HepG2 (cell line): ENCODE data around the gene CAST. TPM values are rescaled to one million over a fixed set of nuclear protein-coding genes. Genes with fewer than 3 reads are reported as not detected.

Source experiments
- AGO2 ChIP-seq: fragments of 200-400 bp; formaldehyde crosslinking; optimal IDR thresholded peaks from 2 replicates; pipeline ENCODE3; 2017; ENCODE audit warnings: mild to moderate bottlenecking, low read depth, low read length, moderate library complexity
- ASH2L ChIP-seq: fragments of 300-600, 200-600 bp; sonication (generic); IDR thresholded peaks from 2 replicates; pipeline ENCODE4 v1.7.0; 2017; ENCODE audit warnings: low read depth, mild to moderate bottlenecking, moderate library complexity, mixed read lengths, low read length; ENCODE audit not compliant: insufficient read length
- CBX5 ChIP-seq: sonication (generic); formaldehyde crosslinking; IDR thresholded peaks from 2 replicates; pipeline ENCODE4 v1.4.0; 2020; ENCODE audit warnings: missing genetic modification reagents, borderline replicate concordance
- ELF3 ChIP-seq: IDR thresholded peaks from 2 replicates; pipeline ENCODE4 v1.6.1; 2016; ENCODE audit warnings: missing genetic modification reagents, missing compliant biosample characterization
- FOXA3 ChIP-seq: IDR thresholded peaks from 2 replicates; pipeline ENCODE4 v1.6.1; 2016; ENCODE audit warnings: missing genetic modification reagents, missing compliant biosample characterization
- HBP1 ChIP-seq: IDR thresholded peaks from 2 replicates; pipeline ENCODE4 v1.6.1; 2016; ENCODE audit warnings: low read depth, control low read depth
- IRF1 ChIP-seq: sonication (generic); formaldehyde crosslinking; IDR thresholded peaks from 2 replicates; pipeline ENCODE4 v1.4.0; 2020; ENCODE audit warnings: low read depth, mild to moderate bottlenecking, missing genetic modification reagents
- KDM2A ChIP-seq: sonication (generic); formaldehyde crosslinking; IDR thresholded peaks from 2 replicates; pipeline ENCODE4 v1.4.0; 2020; ENCODE audit warnings: low read depth, missing genetic modification reagents, borderline replicate concordance
- NONO ChIP-seq, 2 experiments: fragments of 450-650 bp in 1 of 2; sonication (generic) in 1 of 2; formaldehyde crosslinking in 1 of 2; IDR thresholded peaks in 1 of 2; conservative IDR thresholded peaks in 1 of 2; 2 replicates each; pipeline versions ENCODE4 v1.6.1 to v1.8.0; 2017 to 2022; ENCODE audit warnings: mild to moderate bottlenecking in 1 of 2, missing genetic modification reagents in 1 of 2, moderate library complexity in 1 of 2
- PHF20 ChIP-seq: sonication (generic); formaldehyde crosslinking; IDR thresholded peaks from 2 replicates; pipeline ENCODE4 v1.5.0; 2020; ENCODE audit warnings: mild to moderate bottlenecking, missing genetic modification reagents
- RBM39 ChIP-seq: fragments of 200-400 bp; formaldehyde crosslinking; IDR thresholded peaks from one replicate; pipeline ENCODE4 v1.6.1; 2018; ENCODE audit warnings: antibody characterized with exemption, mild to moderate bottlenecking, low read depth, low read length; ENCODE audit not compliant: poor library complexity, severe bottlenecking
- TAF1 ChIP-seq: sonication (generic); formaldehyde crosslinking; IDR thresholded peaks from 2 replicates; pipeline ENCODE4 v1.4.0; 2020; ENCODE audit warnings: missing genetic modification reagents
- TBX3 ChIP-seq: fragments of 450-650 bp; IDR thresholded peaks from 2 replicates; pipeline ENCODE4 v1.6.1; 2017; ENCODE audit warnings: antibody characterized with exemption, mild to moderate bottlenecking, inconsistent platforms, borderline replicate concordance
- TEAD3 ChIP-seq: optimal IDR thresholded peaks from 2 replicates; pipeline ENCODE3; 2016; ENCODE audit warnings: borderline replicate concordance
- THAP11 ChIP-seq: IDR thresholded peaks from 2 replicates; pipeline ENCODE4 v1.6.1; 2016; ENCODE audit warnings: missing biosample characterization, missing genetic modification reagents
- ZNF260 ChIP-seq: sonication (generic); formaldehyde crosslinking; IDR thresholded peaks from 2 replicates; pipeline ENCODE4 v1.4.0; 2020; ENCODE audit warnings: missing genetic modification reagents, low read depth, mild to moderate bottlenecking, borderline replicate concordance
- ZNF317 ChIP-seq: sonication (generic); formaldehyde crosslinking; IDR thresholded peaks from 2 replicates; pipeline ENCODE4 v1.5.0; 2020; ENCODE audit warnings: mild to moderate bottlenecking, missing genetic modification reagents
- ZNF652 ChIP-seq: IDR thresholded peaks from 2 replicates; pipeline ENCODE4 v1.6.1; 2016; ENCODE audit warnings: low read depth, borderline replicate concordance
- ZNF749 ChIP-seq: sonication (generic); formaldehyde crosslinking; IDR thresholded peaks from 2 replicates; pipeline ENCODE4 v1.8.0; 2022; ENCODE audit warnings: mild to moderate bottlenecking, missing genetic modification reagents, moderate library complexity, borderline replicate concordance
- ZNF766 ChIP-seq: sonication (generic); formaldehyde crosslinking; IDR thresholded peaks from 2 replicates; pipeline ENCODE4 v1.5.0; 2020; ENCODE audit warnings: missing genetic modification reagents, borderline replicate concordance
- ZNF773 ChIP-seq: sonication (generic); formaldehyde crosslinking; IDR thresholded peaks from 2 replicates; pipeline ENCODE4 v1.4.0; 2020; ENCODE audit warnings: missing genetic modification reagents, borderline replicate concordance
- ZNF878 ChIP-seq: sonication (generic); formaldehyde crosslinking; IDR thresholded peaks from 2 replicates; pipeline ENCODE4 v1.8.1; 2023; ENCODE audit warnings: mild to moderate bottlenecking, missing genetic modification reagents, moderate library complexity
- polyA plus RNA-seq, 8 experiments: library from polyadenylated mRNA; depleted of rRNA in 3 of 8; stranded (reverse) in 7 of 8; unstranded in 1 of 8; fragments of >200 nt; fragmentation: Illumina TruSeq in 4 of 8; extraction: Trizol in 4 of 8; gene quantifications; 2 replicates each; pipeline versions ENCODE4 v1.2.1 to v1.2.3, GENCODE V29; 2011 to 2016; ENCODE audit warnings: low read depth in 4 of 8, missing spikeins in 1 of 8, mixed read lengths in 1 of 8; ENCODE audit not compliant: insufficient read depth in 1 of 8
- total RNA-seq, 5 experiments: library from RNA; depleted of rRNA; stranded (reverse); fragments of >200 nt; fragmentation: Illumina TruSeq; extraction: Trizol; gene quantifications; 2 replicates each; pipeline ENCODE4 v1.2.3, GENCODE V29; 2016; ENCODE audit warnings: low read depth in 1 of 5
- TF ChIP-seq, protein P1 (sequence below): conservative IDR thresholded peaks from 2 replicates; pipeline ENCODE4 v1.6.1; 2018; ENCODE audit warnings: missing genetic modification reagents
- TF ChIP-seq, protein P2 (sequence below): sonication (generic); formaldehyde crosslinking; IDR thresholded peaks from 2 replicates; pipeline ENCODE4 v1.4.0; 2020; ENCODE audit warnings: missing genetic modification reagents, borderline replicate concordance

CAST gene
- total and polyA plus RNA-seq, 2 of the 13 experiments (the other 11 are each of a cell fraction or from before 2014, with no cell fraction given), result 42.1 to 67.6 TPM

DNA sequence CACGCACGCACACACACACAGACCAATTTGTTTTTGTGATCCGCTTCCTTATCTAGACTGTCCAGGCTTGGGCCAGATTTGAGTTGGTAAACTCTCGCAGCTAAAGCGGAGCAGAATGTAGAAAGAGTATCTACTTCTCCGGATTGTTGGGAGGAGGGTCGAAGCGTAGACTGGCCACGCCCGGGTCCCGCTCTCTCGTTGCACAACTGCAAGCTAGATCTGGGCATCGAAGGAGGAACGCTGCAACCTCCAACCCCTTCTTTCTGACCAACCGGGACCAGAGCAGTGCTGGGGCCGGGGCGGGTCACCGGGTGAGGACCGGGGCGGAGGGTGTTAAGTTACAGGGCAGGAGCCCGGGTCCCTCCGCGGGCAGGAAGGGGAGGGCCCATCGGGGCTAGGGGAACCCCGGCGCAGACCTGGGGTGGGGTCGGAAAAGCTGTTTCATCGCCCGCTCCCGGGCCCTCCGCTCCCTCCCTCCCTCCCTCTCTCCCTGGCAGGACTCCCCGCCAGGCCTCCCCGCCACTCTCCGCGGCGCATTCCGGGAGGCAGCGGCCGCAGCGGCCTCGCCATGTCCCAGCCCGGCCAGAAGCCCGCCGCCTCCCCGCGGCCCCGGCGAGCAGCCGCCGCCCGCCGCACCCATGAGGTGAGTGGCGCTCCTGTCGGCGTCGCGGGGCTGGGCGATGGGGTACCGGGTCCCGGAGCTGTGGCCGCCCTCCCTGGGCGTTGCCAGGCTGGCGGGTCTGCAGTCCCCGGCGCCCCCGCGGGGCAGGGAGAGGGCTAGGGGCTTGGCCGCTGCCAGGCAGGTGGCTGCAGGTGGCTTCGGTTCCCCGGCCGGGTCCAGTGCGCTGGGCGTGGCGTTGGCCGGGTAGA lies at the start of gene CAST (continued):
- TF ChIP-seq ZNF317 (0 out of 2 replicates have a peak, but pooled peaks have one; percentile 12), TAF1 (CRISPR knock-in tag) (peak; percentile 34), KDM2A (CRISPR knock-in tag) (peak; percentile 58; the same call in 1 of the 2 replicates), ZNF766 (CRISPR knock-in tag) (no peak), THAP11 (CRISPR knock-in tag) (peak; percentile 45), AGO2 (peak; percentile 75), RBM39 (peak; percentile 69), TEAD3 (CRISPR knock-in tag) (peak; percentile 5), ZNF773 (CRISPR knock-in tag) (0 out of 2 replicates have a peak, but pooled peaks have one; percentile 43), ZNF878 (0 out of 2 replicates have a peak, but pooled peaks have one; percentile 41), CBX5 (CRISPR knock-in tag) (peak; percentile 25; the same call in 1 of the 2 replicates), NONO (IDR thresholded peaks at IDR 0.05) (no peak), NONO (CRISPR knock-in tag; conservative IDR thresholded peaks at IDR 0.05) (0 out of 2 replicates have a peak, but pooled peaks have one; percentile 24), ZNF260 (CRISPR knock-in tag) (no peak), TBX3 (peak; percentile 22; the same call in 1 of the 2 replicates), HBP1 (CRISPR knock-in tag) (no peak), ELF3 (CRISPR knock-in tag) (peak; percentile 12; the same call in 1 of the 2 replicates), ZNF652 (CRISPR knock-in tag) (peak; percentile 60; the same call in 1 of the 2 replicates), IRF1 (no peak), FOXA3 (peak; percentile 37; the same call in 1 of the 2 replicates), PHF20 (CRISPR knock-in tag) (peak; percentile 49; the same call in 1 of the 2 replicates), ZNF749 (CRISPR knock-in tag) (peak; percentile 90), ASH2L (peak; percentile 32)
- TF ChIP-seq, protein P1, sequence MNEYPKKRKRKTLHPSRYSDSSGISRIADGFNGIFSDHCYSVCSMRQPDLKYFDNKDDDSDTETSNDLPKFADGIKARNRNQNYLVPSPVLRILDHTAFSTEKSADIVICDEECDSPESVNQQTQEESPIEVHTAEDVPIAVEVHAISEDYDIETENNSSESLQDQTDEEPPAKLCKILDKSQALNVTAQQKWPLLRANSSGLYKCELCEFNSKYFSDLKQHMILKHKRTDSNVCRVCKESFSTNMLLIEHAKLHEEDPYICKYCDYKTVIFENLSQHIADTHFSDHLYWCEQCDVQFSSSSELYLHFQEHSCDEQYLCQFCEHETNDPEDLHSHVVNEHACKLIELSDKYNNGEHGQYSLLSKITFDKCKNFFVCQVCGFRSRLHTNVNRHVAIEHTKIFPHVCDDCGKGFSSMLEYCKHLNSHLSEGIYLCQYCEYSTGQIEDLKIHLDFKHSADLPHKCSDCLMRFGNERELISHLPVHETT (CRISPR knock-in tag), result peak; percentile 85
- TF ChIP-seq, protein P2, sequence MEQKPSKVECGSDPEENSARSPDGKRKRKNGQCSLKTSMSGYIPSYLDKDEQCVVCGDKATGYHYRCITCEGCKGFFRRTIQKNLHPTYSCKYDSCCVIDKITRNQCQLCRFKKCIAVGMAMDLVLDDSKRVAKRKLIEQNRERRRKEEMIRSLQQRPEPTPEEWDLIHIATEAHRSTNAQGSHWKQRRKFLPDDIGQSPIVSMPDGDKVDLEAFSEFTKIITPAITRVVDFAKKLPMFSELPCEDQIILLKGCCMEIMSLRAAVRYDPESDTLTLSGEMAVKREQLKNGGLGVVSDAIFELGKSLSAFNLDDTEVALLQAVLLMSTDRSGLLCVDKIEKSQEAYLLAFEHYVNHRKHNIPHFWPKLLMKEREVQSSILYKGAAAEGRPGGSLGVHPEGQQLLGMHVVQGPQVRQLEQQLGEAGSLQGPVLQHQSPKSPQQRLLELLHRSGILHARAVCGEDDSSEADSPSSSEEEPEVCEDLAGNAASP, result peak; percentile 30; the same call in 1 of the 2 replicates
